HG02870 (cell line): ENCODE data around the gene PCDHA6.
"Not testable (repeated sequence)": the region's sequence is repeated elsewhere in the genome, so short reads cannot be mapped to it uniquely, and the experiment has no call there.

ENCODE experiments used
- ATAC-seq: cut with Tn5 transposase; IDR thresholded peaks from one replicate; pipeline ENCODE4 v1.9.1; 2021; ENCODE audit warnings: mild to moderate bottlenecking, moderate library complexity; ENCODE audit not compliant: unreplicated experiment

The PCDHA6 gene

DNA sequence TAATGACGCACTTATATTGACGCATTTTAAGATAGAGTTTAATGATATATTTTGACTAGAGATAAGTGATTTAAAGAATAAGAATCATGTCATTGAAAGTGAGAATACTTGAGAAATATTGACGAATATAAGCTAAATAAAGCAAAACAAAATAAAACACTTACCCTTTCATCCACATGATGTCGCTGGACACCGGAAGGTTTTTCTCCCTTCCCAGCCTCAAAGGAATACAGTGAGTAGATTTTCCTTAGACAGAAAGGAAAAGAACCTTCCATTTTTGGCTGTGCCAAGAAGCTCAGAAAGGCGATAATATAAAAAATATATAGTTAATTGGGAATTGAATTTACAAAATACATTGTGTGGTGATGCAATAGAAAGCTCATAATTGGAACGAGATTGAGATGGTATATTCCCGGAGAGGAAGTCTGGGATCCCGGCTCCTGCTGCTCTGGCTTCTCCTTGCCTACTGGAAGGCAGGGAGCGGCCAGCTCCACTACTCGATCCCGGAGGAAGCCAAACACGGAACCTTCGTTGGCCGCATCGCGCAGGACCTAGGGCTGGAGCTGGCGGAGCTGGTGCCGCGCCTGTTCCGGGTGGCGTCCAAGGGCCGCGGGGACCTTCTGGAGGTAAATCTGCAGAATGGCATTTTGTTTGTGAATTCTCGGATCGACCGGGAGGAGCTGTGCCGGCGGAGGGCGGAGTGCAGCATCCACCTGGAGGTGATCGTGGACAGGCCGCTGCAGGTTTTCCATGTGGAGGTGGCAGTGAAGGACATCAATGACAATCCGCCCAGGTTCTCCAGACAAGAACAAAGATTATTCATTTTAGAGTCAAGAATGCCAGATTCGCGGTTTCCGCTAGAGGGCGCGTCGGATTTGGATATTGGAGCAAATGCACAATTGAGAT is 6.1 kb upstream of the PCDHA6 start, which contains the start of gene PCDHA5:
Gene PCDHA5, plus strand, starts transcription at position 239 of the 906 bp plus-strand sequence.
- ATAC-seq: no peak

DNA sequence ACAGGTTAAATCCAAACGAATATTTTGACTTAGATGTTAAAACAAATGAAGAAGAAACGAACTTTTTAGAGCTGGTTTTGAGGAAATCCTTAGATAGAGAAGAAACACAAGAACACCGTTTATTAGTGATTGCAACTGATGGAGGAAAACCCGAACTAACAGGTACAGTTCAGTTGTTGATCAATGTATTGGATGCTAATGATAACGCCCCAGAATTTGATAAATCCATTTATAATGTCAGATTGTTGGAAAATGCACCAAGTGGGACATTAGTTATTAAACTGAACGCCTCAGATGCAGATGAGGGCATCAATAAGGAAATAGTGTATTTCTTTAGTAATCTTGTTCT is 5.5 kb upstream of the PCDHA6 start:
- ATAC-seq: no peak

DNA sequence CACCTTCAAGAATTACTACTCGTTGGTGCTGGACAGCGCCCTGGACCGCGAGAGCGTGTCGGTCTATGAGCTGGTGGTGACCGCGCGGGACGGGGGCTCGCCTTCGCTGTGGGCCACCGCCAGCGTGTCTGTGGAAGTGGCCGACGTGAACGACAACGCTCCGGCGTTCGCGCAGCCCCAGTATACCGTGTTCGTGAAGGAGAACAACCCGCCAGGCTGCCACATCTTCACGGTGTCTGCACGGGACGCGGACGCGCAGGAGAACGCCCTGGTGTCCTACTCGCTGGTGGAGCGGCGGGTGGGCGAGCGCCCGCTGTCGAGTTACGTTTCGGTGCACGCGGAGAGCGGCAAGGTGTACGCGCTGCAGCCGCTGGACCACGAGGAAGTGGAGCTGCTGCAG is 4.8 kb upstream of the PCDHA6 start:
- ATAC-seq: not testable (repeated sequence)

DNA sequence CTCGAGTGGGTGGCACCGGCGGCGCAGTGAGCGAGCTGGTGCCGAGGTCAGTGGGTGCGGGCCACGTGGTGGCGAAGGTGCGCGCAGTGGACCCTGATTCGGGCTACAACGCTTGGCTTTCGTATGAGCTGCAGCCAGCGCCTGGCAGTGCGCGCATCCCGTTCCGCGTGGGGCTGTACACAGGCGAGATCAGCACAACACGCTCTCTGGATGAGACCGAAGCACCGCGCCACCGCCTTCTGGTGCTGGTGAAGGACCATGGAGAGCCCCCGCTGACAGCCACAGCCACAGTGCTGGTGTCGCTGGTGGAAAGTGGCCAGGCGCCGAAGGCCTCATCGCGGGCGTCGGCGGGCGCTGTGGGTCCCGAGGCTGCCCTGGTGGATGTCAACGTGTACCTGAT is 4.3 kb upstream of the PCDHA6 start:
- ATAC-seq: no peak

DNA sequence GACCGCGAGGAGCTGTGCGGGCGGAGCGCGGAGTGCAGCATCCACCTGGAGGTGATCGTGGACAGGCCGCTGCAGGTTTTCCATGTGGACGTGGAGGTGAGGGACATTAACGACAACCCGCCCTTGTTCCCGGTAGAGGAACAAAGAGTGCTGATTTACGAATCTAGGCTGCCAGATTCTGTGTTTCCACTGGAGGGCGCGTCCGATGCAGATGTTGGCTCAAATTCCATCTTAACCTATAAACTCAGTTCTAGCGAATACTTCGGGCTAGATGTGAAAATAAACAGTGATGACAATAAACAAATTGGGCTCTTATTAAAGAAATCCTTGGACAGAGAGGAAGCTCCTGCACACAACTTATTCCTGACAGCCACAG is 590 bp downstream of the PCDHA6 start:
- no peak for ATAC-seq

DNA sequence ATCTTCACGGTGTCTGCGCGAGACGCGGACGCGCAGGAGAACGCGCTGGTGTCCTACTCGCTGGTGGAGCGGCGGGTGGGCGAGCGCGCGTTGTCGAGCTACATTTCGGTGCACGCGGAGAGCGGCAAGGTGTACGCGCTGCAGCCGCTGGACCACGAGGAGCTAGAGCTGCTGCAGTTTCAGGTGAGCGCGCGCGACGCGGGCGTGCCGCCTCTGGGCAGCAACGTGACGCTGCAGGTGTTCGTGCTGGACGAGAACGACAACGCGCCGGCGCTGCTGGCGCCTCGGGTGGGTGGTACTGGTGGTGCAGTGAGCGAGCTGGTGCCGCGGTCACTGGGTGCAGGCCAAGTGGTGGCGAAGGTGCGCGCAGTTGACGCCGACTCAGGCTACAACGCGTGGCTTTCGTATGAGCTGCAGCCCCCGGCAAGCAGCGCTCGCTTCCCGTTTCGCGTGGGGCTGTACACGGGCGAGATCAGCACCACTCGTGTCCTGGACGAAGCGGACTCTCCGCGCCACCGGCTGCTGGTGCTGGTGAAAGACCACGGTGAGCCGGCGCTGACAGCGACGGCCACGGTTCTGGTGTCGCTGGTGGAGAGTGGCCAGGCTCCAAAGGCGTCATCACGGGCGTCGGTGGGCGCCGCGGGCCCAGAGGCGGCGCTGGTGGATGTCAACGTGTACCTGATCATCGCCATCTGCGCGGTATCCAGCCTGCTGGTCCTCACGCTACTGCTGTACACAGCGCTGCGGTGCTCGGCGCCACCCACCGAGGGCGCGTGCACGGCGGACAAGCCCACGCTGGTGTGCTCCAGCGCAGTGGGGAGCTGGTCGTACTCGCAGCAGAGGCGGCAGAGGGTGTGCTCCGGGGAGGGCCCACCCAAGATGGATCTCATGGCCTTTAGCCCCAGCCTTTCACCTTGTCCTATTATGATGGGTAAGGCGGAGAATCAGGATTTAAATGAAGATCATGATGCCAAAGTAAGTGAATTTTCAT is 2.0 kb downstream of the PCDHA6 start:
- not testable (repeated sequence) for ATAC-seq

DNA sequence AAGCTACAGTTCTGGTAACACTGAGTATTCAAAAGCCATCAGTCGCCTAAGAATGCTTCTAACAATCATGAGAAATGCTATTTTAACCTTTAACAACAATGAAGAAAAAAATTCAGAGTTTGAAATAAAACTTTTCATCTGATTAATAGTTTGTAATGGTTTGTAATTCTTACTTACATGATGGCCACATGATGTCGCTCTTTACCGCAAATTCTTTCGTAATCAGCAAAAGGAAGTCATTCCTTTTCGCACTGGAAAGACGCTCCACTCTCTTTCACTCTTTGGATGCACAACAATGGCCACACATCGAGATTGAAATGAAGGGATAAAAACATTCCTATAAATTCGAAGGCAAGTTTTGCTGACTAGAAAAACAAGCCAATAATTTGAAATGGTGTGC is 6.2 kb downstream of the PCDHA6 start, which contains the start of gene PCDHA7:
Gene PCDHA7, plus strand, starts transcription at position 277 of the 400 bp plus-strand sequence. Its CDS starts 115 bp downstream, at position 392.
- no peak for ATAC-seq

DNA sequence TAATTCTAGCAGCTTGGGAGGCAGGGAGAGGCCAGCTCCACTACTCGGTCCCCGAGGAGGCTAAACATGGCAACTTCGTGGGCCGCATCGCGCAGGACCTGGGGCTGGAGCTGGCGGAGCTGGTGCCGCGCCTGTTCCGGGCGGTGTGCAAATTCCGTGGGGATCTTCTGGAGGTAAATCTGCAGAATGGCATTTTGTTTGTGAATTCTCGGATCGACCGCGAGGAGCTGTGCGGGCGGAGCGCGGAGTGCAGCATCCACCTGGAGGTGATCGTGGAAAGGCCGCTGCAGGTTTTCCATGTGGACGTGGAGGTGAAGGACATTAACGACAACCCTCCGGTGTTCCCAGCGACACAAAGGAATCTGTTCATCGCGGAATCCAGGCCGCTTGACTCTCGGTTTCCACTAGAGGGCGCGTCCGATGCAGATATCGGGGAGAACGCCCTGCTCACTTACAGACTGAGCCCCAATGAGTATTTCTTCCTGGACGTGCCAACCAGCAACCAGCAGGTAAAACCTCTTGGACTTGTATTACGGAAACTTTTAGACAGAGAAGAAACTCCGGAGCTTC is 6.8 kb downstream of the PCDHA6 start:
- not testable (repeated sequence) for ATAC-seq

DNA sequence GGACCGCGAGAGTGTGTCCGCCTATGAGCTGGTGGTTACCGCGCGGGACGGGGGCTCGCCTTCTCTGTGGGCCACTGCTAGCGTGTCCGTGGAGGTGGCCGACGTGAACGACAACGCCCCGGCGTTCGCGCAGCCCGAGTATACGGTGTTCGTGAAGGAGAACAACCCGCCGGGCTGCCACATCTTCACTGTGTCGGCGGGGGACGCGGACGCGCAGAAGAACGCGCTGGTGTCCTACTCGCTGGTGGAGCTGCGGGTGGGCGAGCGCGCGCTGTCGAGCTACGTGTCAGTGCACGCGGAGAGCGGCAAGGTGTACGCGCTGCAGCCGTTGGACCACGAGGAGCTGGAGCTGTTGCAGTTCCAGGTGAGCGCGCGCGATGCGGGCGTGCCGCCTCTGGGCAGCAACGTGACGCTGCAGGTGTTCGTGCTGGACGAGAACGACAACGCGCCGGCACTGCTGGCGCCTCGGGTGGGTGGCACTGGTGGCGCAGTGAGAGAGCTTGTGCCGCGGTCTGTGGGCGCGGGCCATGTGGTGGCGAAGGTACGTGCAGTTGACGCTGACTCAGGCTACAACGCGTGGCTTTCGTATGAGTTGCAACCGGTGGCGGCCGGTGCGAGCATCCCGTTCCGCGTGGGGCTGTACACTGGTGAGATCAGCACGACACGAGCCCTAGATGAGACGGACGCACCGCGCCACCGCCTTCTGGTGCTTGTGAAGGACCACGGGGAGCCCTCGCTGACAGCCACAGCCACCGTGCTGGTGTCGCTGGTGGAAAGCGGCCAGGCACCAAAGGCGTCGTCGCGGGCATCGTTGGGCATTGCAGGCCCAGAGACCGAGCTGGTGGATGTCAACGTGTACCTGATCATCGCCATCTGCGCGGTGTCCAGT is 8.1 kb downstream of the PCDHA6 start:
- no peak for ATAC-seq

DNA sequence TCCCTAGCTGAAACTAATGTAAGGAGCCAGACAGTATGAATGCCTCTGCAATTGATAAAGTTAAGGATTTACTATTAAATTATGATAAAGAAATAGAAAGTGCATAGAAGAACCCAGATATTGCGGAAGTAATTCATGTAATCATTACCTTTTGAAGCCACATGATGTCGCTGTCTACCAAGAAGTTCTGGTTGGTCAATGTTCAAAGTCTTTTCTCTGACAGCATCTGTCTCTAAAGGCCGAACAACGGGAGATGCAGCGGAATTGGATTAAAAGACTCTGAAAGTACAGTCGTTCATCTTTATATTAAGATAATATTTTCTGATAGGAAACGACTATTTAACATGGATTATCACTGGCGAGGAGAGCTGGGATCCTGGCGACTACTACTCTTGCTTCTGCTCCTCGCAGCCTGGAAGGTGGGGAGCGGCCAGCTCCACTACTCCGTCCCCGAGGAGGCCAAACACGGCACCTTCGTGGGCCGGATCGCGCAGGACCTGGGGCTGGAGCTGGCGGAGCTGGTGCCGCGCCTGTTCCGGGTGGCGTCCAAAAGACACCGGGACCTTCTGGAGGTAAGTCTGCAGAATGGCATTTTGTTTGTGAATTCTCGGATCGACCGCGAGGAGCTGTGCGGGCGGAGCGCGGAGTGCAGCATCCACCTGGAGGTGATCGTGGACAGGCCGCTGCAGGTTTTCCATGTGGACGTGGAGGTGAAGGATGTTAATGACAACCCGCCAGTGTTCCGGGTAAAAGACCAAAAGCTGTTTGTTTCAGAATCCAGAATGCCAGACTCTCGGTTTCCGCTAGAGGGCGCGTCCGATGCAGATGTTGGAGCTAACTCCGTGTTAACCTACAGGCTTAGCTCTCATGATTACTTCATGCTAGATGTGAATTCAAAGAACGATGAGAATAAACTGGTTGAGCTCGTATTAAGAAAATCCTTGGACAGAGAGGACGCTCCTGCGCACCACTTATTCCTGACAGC is 13.5 kb downstream of the PCDHA6 start, which contains the start of gene PCDHA8:
Gene PCDHA8, plus strand, starts transcription at position 210 of the 985 bp plus-strand sequence. Its CDS starts 135 bp downstream, at position 345.
- no peak for ATAC-seq

DNA sequence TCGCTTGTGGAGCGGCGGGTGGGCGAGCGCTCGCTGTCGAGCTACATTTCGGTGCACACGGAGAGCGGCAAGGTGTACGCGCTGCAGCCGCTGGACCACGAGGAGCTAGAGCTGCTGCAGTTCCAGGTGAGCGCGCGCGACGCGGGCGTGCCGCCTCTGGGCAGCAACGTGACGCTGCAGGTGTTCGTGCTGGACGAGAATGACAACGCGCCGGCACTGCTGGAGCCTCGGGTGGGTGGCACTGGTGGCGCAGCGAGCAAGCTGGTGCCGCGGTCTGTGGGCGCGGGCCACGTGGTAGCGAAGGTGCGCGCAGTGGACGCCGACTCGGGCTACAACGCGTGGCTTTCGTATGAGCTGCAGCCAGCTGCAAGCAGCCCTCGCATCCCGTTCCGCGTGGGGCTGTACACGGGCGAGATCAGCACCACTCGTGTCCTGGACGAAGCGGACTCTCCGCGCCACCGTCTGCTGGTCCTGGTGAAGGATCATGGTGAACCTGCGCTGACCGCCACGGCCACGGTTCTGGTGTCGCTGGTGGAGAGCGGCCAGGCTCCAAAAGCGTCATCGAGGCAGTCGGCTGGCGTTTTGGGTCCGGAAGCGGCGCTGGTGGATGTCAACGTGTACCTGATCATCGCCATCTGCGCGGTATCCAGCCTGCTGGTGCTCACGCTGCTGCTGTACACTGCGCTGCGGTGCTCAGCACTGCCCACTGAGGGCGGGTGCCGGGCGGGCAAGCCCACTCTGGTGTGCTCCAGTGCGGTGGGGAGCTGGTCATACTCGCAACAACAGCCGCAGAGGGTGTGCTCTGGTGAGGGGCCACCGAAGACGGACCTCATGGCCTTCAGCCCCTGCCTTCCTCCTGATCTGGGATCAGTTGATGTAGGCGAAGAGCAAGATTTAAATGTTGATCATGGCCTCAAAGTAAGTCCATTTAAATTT is 15.3 kb downstream of the PCDHA6 start:
- no peak for ATAC-seq

DNA sequence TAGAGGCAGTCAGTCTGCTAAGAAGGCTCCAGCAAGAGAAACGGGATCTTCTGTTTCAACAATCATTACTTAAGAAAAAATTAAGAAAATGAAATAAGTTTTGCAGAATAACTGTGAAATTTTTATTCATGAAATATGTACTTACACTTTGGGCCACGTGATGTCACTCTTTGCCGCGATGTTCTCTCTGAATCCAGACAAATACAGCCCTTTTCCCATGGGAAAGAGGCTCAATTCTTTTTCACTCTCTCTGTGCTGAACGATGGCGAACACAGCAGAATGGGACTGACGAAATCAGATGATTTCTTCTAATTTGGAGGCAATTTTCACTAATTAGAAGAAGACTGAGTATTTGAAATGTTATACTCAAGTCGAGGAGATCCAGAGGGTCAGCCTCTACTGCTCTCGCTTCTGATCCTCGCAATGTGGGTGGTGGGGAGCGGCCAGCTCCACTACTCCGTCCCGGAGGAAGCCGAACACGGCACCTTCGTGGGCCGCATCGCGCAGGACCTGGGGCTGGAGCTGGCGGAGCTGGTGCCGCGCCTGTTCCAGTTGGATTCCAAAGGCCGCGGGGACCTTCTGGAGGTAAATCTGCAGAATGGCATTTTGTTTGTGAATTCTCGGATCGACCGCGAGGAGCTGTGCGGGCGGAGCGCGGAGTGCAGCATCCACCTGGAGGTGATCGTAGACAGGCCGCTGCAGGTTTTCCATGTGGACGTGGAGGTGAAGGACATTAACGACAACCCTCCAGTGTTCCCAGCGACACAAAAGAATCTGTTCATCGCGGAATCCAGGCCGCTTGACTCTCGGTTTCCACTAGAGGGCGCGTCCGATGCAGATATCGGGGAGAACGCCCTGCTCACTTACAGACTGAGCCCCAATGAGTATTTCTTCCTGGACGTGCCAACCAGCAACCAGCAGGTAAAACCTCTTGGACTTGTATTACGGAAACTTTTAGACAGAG is 20.7 kb downstream of the PCDHA6 start, which contains the start of gene PCDHA9:
Gene PCDHA9, plus strand, starts transcription at position 244 of the 964 bp plus-strand sequence. Its CDS starts 114 bp downstream, at position 358.
- ATAC-seq: not testable (repeated sequence)

DNA sequence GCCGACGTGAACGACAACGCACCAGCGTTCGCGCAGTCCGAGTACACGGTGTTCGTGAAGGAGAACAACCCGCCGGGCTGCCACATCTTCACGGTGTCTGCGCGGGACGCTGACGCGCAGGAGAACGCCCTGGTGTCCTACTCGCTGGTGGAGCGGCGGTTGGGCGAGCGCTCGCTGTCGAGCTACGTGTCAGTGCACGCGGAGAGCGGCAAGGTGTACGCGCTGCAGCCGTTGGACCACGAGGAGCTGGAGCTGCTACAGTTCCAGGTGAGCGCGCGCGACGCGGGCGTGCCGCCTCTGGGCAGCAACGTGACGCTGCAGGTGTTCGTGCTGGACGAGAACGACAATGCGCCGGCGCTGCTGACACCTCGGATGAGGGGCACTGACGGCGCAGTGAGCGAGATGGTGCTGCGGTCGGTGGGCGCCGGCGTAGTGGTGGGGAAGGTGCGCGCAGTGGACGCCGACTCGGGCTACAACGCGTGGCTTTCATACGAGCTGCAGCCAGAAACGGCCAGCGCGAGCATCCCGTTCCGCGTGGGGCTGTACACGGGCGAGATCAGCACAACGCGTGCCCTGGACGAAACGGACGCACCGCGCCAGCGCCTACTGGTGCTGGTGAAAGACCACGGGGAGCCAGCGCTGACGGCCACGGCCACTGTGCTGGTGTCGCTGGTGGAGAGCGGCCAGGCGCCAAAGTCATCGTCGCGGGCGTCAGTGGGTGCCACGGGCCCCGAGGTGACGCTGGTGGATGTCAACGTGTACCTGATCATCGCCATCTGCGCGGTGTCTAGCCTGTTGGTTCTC is 22.3 kb downstream of the PCDHA6 start:
- not testable (repeated sequence) for ATAC-seq

DNA sequence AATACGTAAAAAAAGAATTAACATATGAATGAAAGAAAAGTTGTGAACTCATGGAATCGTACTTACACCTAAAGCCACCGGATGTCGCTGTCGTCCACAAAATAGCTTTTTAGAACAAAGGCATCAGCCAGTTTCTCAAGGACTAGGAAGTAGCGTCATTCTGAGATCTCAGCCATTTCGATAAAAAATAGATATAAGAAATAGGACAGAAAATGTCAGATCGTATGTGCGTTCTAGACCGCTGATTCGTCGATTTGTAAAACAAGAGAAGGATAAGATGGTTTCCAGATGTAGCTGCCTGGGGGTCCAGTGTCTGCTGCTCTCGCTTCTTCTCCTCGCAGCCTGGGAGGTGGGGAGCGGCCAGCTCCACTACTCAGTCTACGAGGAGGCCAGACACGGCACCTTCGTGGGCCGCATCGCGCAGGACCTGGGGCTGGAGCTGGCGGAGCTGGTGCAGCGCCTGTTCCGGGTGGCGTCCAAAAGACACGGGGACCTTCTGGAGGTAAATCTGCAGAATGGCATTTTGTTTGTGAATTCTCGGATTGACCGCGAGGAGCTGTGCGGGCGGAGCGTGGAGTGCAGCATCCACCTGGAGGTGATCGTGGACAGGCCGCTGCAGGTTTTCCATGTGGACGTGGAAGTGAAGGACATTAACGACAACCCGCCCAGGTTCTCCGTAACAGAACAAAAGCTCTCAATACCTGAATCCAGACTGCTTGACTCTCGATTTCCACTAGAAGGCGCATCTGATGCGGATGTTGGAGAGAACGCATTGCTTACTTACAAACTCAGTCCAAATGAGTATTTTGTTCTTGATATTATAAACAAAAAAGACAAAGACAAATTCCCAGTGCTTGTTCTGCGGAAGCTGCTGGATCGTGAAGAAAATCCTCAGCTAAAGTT is 28.3 kb downstream of the PCDHA6 start, which contains the start of gene PCDHA10:
Gene PCDHA10, plus strand, starts transcription at position 126 of the 903 bp plus-strand sequence. Its CDS starts 152 bp downstream, at position 278.
- ATAC-seq: no peak
